NCI-H1105 (cell line): ENCODE results near the gene MEF2D.

ENCODE experiments used
- DNase-seq: peaks from one replicate; lab custom pipeline; 2025; lab: John Stamatoyannopoulos, UW

Gene MEF2D

GRCh38 chr1:156500543-156500792 is at the start of gene MEF2D:
TSS of gene MEF2D (minus strand) at chr1:156500775. CDS start at chr1:156483292, 17,483 bp downstream.
- no peak for DNase-seq

GRCh38 chr1:156550346-156550745 is 49.8 kb upstream of the MEF2D start:
- no peak for DNase-seq

- DNase-seq, result no peak
These were observed 49.3 kb upstream of the MEF2D start for GRCh38 chr1:156549831-156550230.

- no peak for DNase-seq
These were observed 48.8 kb upstream of the MEF2D start for GRCh38 chr1:156549390-156549789.

GRCh38 chr1:156547982-156548381 is 47.4 kb upstream of the MEF2D start:
- no peak for DNase-seq

- no peak for DNase-seq
These were observed 46.9 kb upstream of the MEF2D start for GRCh38 chr1:156547434-156547833.

- DNase-seq, result no peak
These were observed 45.7 kb upstream of the MEF2D start for GRCh38 chr1:156546267-156546666.

- DNase-seq, result no peak
These were observed 44.1 kb upstream of the MEF2D start for GRCh38 chr1:156544592-156545102.

- no peak for DNase-seq
These were observed 42.5 kb upstream of the MEF2D start for GRCh38 chr1:156543066-156543465.

GRCh38 chr1:156540955-156541354 is 40.4 kb upstream of the MEF2D start:
- no peak for DNase-seq

GRCh38 chr1:156539818-156540355 is 39.3 kb upstream of the MEF2D start:
- DNase-seq, result no peak

- DNase-seq, result no peak
These were observed 38.3 kb upstream of the MEF2D start for GRCh38 chr1:156538711-156539440.

- no peak for DNase-seq
These were observed 36.5 kb upstream of the MEF2D start for GRCh38 chr1:156537027-156537426.

GRCh38 chr1:156534424-156535060 is 34.0 kb upstream of the MEF2D start:
- no peak for DNase-seq

- DNase-seq, result no peak
These were observed 33.1 kb upstream of the MEF2D start for GRCh38 chr1:156533568-156534220.

- DNase-seq, result no peak
These were observed 31.8 kb upstream of the MEF2D start for GRCh38 chr1:156532374-156532773.

- DNase-seq, result no peak
These were observed 29.4 kb upstream of the MEF2D start for GRCh38 chr1:156530006-156530405.

- DNase-seq, result no peak
These were observed 28.4 kb upstream of the MEF2D start for GRCh38 chr1:156528875-156529425.

- DNase-seq, result no peak
These were observed 27.7 kb upstream of the MEF2D start for GRCh38 chr1:156528231-156528630.

- no peak for DNase-seq
These were observed 27.0 kb upstream of the MEF2D start for GRCh38 chr1:156527584-156527983.

- no peak for DNase-seq
These were observed 25.4 kb upstream of the MEF2D start for GRCh38 chr1:156525856-156526489.

GRCh38 chr1:156525071-156525501 is 24.5 kb upstream of the MEF2D start:
- no peak for DNase-seq
